ENCODE measurements around the gene SERHL2.
"Not testable (repeated sequence)": the region's sequence is repeated elsewhere in the genome, so short reads cannot be mapped to it uniquely, and the experiment has no call there.

SERHL2 gene

GRCh38 chr22:42553475-42554361, at the start of gene SERHL2:
SERHL2 (plus strand) TSS chr22:42553956; CDS start chr22:42554021, 65 bp downstream.
- DNase-seq (ENCODE audit: low read depth): peak; percentile 68

GRCh38 chr22:42508327-42508974, 45.3 kb upstream of the SERHL2 start:
- not testable (repeated sequence) for DNase-seq (ENCODE audit: low read depth)

GRCh38 chr22:42508975-42509364, 44.8 kb upstream of the SERHL2 start:
- DNase-seq (ENCODE audit: low read depth): not testable (repeated sequence)

- DNase-seq (ENCODE audit: low read depth): no peak
Measured at GRCh38 chr22:42509548-42509947, 44.2 kb upstream of the SERHL2 start.

- DNase-seq (ENCODE audit: low read depth): no peak
Measured at GRCh38 chr22:42511401-42511891, 42.3 kb upstream of the SERHL2 start.

- peak; percentile 45 for DNase-seq (ENCODE audit: low read depth)
Measured at GRCh38 chr22:42512273-42512990, 41.3 kb upstream of the SERHL2 start.

- DNase-seq (ENCODE audit: low read depth): not testable (repeated sequence)
Measured at GRCh38 chr22:42514331-42514730, 39.4 kb upstream of the SERHL2 start.

GRCh38 chr22:42515304-42515703, 38.5 kb upstream of the SERHL2 start:
- not testable (repeated sequence) for DNase-seq (ENCODE audit: low read depth)

- no peak for DNase-seq (ENCODE audit: low read depth)
Measured at GRCh38 chr22:42515896-42516295, 37.9 kb upstream of the SERHL2 start.

GRCh38 chr22:42517103-42517502, 36.7 kb upstream of the SERHL2 start:
- DNase-seq (ENCODE audit: low read depth): not testable (repeated sequence)

GRCh38 chr22:42518638-42519524, 34.9 kb upstream of the SERHL2 start:
- not testable (repeated sequence) for DNase-seq (ENCODE audit: low read depth)

GRCh38 chr22:42519525-42520401, 34.0 kb upstream of the SERHL2 start, which contains the start of gene RRP7A:
RRP7A (minus strand) TSS chr22:42519796; CDS start chr22:42519786, 10 bp downstream.
- DNase-seq (ENCODE audit: low read depth): peak; percentile 82

GRCh38 chr22:42521228-42521546, 32.6 kb upstream of the SERHL2 start:
- DNase-seq (ENCODE audit: low read depth): no peak

GRCh38 chr22:42522546-42522945, 31.2 kb upstream of the SERHL2 start:
- DNase-seq (ENCODE audit: low read depth): no peak

GRCh38 chr22:42528591-42529307, 25.0 kb upstream of the SERHL2 start:
- DNase-seq (ENCODE audit: low read depth): no peak

- DNase-seq (ENCODE audit: low read depth): not testable (repeated sequence)
Measured at GRCh38 chr22:42529435-42529834, 24.3 kb upstream of the SERHL2 start.

- peak; percentile 87 for DNase-seq (ENCODE audit: low read depth)
Measured at GRCh38 chr22:42531401-42532084, 22.2 kb upstream of the SERHL2 start.

- no peak for DNase-seq (ENCODE audit: low read depth)
Measured at GRCh38 chr22:42533638-42533977, 20.1 kb upstream of the SERHL2 start.

GRCh38 chr22:42535082-42535731, 18.5 kb upstream of the SERHL2 start:
- not testable (repeated sequence) for DNase-seq (ENCODE audit: low read depth)
